ENCODE data around the gene SNX2. TPM values are rescaled to one million over a fixed set of nuclear protein-coding genes. Genes with fewer than 3 reads are reported as not detected.

The SNX2 gene
- 71.3 and 77.3 TPM in 2 replicates for total RNA-seq

GRCh38 chr5:122774861-122775549 is at the start of gene SNX2:
SNX2 (plus strand) TSS chr5:122775080; CDS start chr5:122775104, 24 bp downstream.

GRCh38 chr5:122845229-122846050 is 70.6 kb downstream of the SNX2 start, which contains the start of gene SNX24:
SNX24 (plus strand) TSS chr5:122845613; CDS start chr5:122845634, 21 bp downstream.

Other genes with a start within 250 kb of the SNX2 start
- 13.2 and 13.3 TPM in 2 replicates for gene SNX24, start 70.5 kb downstream of the SNX2 start, total RNA-seq